Skeletal muscle cell (primary cell): ENCODE measurements around the gene CLASRP.
"Not testable (repeated sequence)": the region's sequence is repeated elsewhere in the genome, so short reads cannot be mapped to it uniquely, and the experiment has no call there.

ENCODE experiments used
- DNase-seq: peaks from one replicate; pipeline ENCODE4 v3.0.0-alpha.2; 2010; ENCODE audit warnings: low read depth
- H3K4me3 ChIP-seq: 2 replicates; pipeline ENCODE4 v1.5.1; 2011; ENCODE audit warnings: low read depth, mild to moderate bottlenecking, control low read depth, low read length, moderate library complexity

Gene CLASRP

GRCh38 chr19:45038931-45039893, at the start of gene CLASRP:
TSS of gene CLASRP (plus strand) at chr19:45039045. CDS start at chr19:45040213, 1,168 bp downstream.
- peak within 1 kb of the TSS; percentile 89 for H3K4me3 ChIP-seq
- DNase-seq: peak; percentile 54

- DNase-seq: no peak
- no peak overlapping the region for H3K4me3 ChIP-seq
Measured at GRCh38 chr19:44990459-44990858, 48.4 kb upstream of the CLASRP start.

GRCh38 chr19:44990966-44991365, 47.9 kb upstream of the CLASRP start:
- no peak for DNase-seq

GRCh38 chr19:44992336-44993163, 46.3 kb upstream of the CLASRP start:
- no peak for DNase-seq
- no peak overlapping the region for H3K4me3 ChIP-seq

More at GRCh38 chr19:44990966-44991365, 47.9 kb upstream of the CLASRP start:
- no peak overlapping the region for H3K4me3 ChIP-seq

GRCh38 chr19:44993526-44993925, 45.3 kb upstream of the CLASRP start:
- no peak for DNase-seq
- H3K4me3 ChIP-seq: no peak overlapping the region

GRCh38 chr19:44993926-44994537, 44.8 kb upstream of the CLASRP start:
- H3K4me3 ChIP-seq: no peak overlapping the region
- DNase-seq: no peak

GRCh38 chr19:44998025-44998424, 40.8 kb upstream of the CLASRP start:
- DNase-seq: no peak
- H3K4me3 ChIP-seq: no peak overlapping the region

- H3K4me3 ChIP-seq, DNase-seq: not testable (repeated sequence)
Measured at GRCh38 chr19:44999131-44999925, 39.5 kb upstream of the CLASRP start.

- peak overlapping the region; percentile 39 for H3K4me3 ChIP-seq
- not testable (repeated sequence) for DNase-seq
Measured at GRCh38 chr19:45000665-45001064, 38.2 kb upstream of the CLASRP start.

GRCh38 chr19:45001087-45001739, 37.6 kb upstream of the CLASRP start, which contains the start of gene RELB:
TSS of gene RELB (plus strand) at chr19:45001464. CDS start at chr19:45001580, 116 bp downstream.
- DNase-seq: peak; percentile 55
- peak within 1 kb of the TSS; percentile 73 for H3K4me3 ChIP-seq

- DNase-seq: no peak
- H3K4me3 ChIP-seq: no peak overlapping the region
Measured at GRCh38 chr19:45003485-45003884, 35.4 kb upstream of the CLASRP start.

GRCh38 chr19:45005787-45006186, 33.1 kb upstream of the CLASRP start:
- no peak overlapping the region for H3K4me3 ChIP-seq
- no peak for DNase-seq

- DNase-seq: no peak
- no peak overlapping the region for H3K4me3 ChIP-seq
Measured at GRCh38 chr19:45008552-45008951, 30.3 kb upstream of the CLASRP start.

- no peak overlapping the region for H3K4me3 ChIP-seq
- no peak for DNase-seq
Measured at GRCh38 chr19:45009625-45010255, 29.1 kb upstream of the CLASRP start.

- no peak overlapping the region for H3K4me3 ChIP-seq
- no peak for DNase-seq
Measured at GRCh38 chr19:45010306-45010705, 28.5 kb upstream of the CLASRP start.

GRCh38 chr19:45011959-45012358, 26.9 kb upstream of the CLASRP start:
- DNase-seq: no peak
- H3K4me3 ChIP-seq: no peak overlapping the region

- no peak overlapping the region for H3K4me3 ChIP-seq
Measured at GRCh38 chr19:45016388-45017314, 22.2 kb upstream of the CLASRP start.

More at GRCh38 chr19:45016388-45017314, 22.2 kb upstream of the CLASRP start:
- peak; percentile 31 for DNase-seq
